ENCODE results near the gene TSPO2. TPM values are rescaled to one million over a fixed set of nuclear protein-coding genes. Genes with fewer than 3 reads are reported as not detected.

Gene TSPO2
- total and polyA plus RNA-seq, 2 donors (not counting 3 experiments of a cell fraction or from before 2014, with no cell fraction given) = not detected

DNA sequence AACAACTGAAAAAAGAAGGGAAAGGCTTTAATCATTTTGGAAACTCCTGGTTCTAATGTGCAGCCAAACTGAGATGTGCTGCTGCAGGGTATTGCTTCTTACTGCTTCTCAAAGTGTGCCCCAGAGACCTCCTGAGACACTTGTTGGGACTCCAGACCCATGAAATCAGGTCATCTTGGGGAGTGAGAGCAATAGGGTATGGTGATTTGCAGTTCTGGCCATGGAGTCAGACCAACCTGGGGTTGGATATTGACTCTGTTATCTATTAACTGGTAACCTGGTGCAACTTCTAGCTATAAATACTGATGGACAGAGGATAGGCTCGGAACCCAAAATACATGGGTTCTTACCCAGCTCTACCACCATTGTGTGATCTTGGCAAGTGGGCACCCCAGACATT is 3.8 kb downstream of the TSPO2 start:
- ChIA-PET CTCF (interaction anchor here (1.1 to 1.6 kb wide), 3 partner anchors 10 to 17 kb away, joined by 4 to 10 read pairs (median 4); no protein-coding TSS in a partner anchor), POLR2A (no interaction called here)

DNA sequence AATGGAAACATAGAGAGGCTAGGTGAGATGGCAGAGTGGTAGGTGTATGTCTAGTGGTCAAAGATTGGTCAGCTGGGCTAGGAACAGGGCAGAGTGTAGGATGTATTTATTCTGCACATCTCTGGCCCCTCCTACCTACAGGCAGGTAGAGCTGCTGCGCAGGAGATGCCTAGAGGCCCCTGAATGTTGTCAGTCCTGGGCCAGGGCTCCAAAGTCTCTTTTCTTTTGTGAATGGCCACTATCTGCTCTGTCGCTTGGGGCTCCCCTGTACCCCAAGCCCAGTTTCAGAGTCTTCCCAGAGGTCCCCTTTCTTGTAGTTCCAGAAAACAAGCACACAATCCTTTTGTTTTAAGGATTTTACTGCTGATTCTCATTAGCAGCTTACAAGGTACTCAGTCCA is 5.0 kb downstream of the TSPO2 start:
- peaks cover 7% of the 10 kb centered on the region for H3K4me1 ChIP-seq (ENCODE audit: control insufficient read depth, extremely low read depth, insufficient read depth, low read length)
- H3K9me3 ChIP-seq (replicated peaks; ENCODE audit: control insufficient read depth, insufficient read depth, low read length) = no peaks in the 10 kb centered on the region
- H3K79me2 ChIP-seq (ENCODE audit: control insufficient read depth, insufficient read depth, low read length) = no peaks in the 10 kb centered on the region
- dilution Hi-C loops (cut with MboI; ENCODE audit: extremely low pct_ligation_motif_present, low sequenced_read_pairs) (no loop called here), intact Hi-C loops (cut with micrococcal nuclease) (no loop called here)
- no peak overlapping the region for H3K4me2 ChIP-seq (ENCODE audit: insufficient read depth, low read length)
- DNase-seq (ENCODE audit: low read depth, low spot score) = no peak
- no peak overlapping the region for H3K27ac ChIP-seq (ENCODE audit: insufficient read depth, low read depth, low read length)
- no peaks in the 10 kb centered on the region for H4K20me1 ChIP-seq (replicated peaks; ENCODE audit: control insufficient read depth, extremely low read depth, insufficient read depth, low read length)
- no peak overlapping the region for H2AFZ ChIP-seq (ENCODE audit: low read depth, low read length)
- ChIA-PET POLR2A (no interaction called here), CTCF (interaction anchor here (1.1 to 1.6 kb wide), 3 partner anchors 8 to 17 kb away, joined by 3 to 10 read pairs (median 4); no protein-coding TSS in a partner anchor)
- H3K27me3 ChIP-seq (ENCODE audit: control insufficient read depth in 2 of 2, insufficient read depth in 2 of 2, low read length in 2 of 2) = peaks cover 0 to 2% of the 10 kb centered on the region in 2 experiments
- FAIRE-seq = no peak
- BruUV-seq (replicated peaks) = no TSS peak
- no peak overlapping the region for H3K9ac ChIP-seq (replicated peaks; ENCODE audit: extremely low read depth, insufficient read depth, low read length)
- TF ChIP-seq MYC (IDR thresholded peaks at IDR 0.05; ENCODE audit: low read depth, low read length) (no peak), POLR2A (IDR thresholded peaks at IDR 0.05; ENCODE audit: low read depth, low read length) (no peak), EZH2 (IDR thresholded peaks at IDR 0.05; ENCODE audit: borderline replicate concordance, low read depth, low read length, severe bottlenecking) (no peak), FOS (IDR thresholded peaks at IDR 0.05; ENCODE audit: borderline replicate concordance, insufficient read depth, low read length) (no peak), GATA2 (IDR thresholded peaks at IDR 0.05; ENCODE audit: insufficient read depth, insufficient read length, low read depth, low read length) (no peak), JUN (IDR thresholded peaks at IDR 0.05; ENCODE audit: borderline replicate concordance, insufficient read depth, insufficient read length, low read depth) (no peak), POLR2AphosphoS5 (IDR thresholded peaks at IDR 0.05; ENCODE audit: insufficient read depth, low read depth, low read length) (no peak)
- TF ChIP-seq, protein P1, sequence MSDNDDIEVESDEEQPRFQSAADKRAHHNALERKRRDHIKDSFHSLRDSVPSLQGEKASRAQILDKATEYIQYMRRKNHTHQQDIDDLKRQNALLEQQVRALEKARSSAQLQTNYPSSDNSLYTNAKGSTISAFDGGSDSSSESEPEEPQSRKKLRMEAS (IDR thresholded peaks at IDR 0.05; ENCODE audit: insufficient read depth, insufficient read length) = no peak
- TF ChIP-seq, protein P2, sequence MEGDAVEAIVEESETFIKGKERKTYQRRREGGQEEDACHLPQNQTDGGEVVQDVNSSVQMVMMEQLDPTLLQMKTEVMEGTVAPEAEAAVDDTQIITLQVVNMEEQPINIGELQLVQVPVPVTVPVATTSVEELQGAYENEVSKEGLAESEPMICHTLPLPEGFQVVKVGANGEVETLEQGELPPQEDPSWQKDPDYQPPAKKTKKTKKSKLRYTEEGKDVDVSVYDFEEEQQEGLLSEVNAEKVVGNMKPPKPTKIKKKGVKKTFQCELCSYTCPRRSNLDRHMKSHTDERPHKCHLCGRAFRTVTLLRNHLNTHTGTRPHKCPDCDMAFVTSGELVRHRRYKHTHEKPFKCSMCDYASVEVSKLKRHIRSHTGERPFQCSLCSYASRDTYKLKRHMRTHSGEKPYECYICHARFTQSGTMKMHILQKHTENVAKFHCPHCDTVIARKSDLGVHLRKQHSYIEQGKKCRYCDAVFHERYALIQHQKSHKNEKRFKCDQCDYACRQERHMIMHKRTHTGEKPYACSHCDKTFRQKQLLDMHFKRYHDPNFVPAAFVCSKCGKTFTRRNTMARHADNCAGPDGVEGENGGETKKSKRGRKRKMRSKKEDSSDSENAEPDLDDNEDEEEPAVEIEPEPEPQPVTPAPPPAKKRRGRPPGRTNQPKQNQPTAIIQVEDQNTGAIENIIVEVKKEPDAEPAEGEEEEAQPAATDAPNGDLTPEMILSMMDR (IDR thresholded peaks at IDR 0.05; ENCODE audit: extremely low read depth in 1 of 2, insufficient read depth in 1 of 2, low read depth in 1 of 2, low read length in 2 of 2) = no peak
- no peaks in the 10 kb centered on the region for H3K9me1 ChIP-seq (replicated peaks; ENCODE audit: control insufficient read depth, extremely low read depth, insufficient read depth, low read length)
- no peak overlapping the region for H3K4me3 ChIP-seq (replicated peaks in 1 of 3; ENCODE audit: insufficient read depth in 1 of 3, low read depth in 1 of 3, low read length in 3 of 3)
- H3K36me3 ChIP-seq (ENCODE audit: control insufficient read depth in 2 of 2, extremely low read depth in 1 of 2, insufficient read depth in 2 of 2, low read length in 2 of 2) = no peaks in the 10 kb centered on the region

More for the DNA sequence above, 3.8 kb downstream of the TSPO2 start:
- intact Hi-C loops (cut with micrococcal nuclease) (no loop called here), dilution Hi-C loops (cut with MboI; ENCODE audit: extremely low pct_ligation_motif_present, low sequenced_read_pairs) (no loop called here)
- BruUV-seq (replicated peaks) = no TSS peak
- H3K27ac ChIP-seq (ENCODE audit: insufficient read depth, low read depth, low read length) = no peak overlapping the region
- H3K4me3 ChIP-seq (replicated peaks in 1 of 3; ENCODE audit: insufficient read depth in 1 of 3, low read depth in 1 of 3, low read length in 3 of 3) = no peak overlapping the region
- DNase-seq (ENCODE audit: low read depth, low spot score) = no peak
- H4K20me1 ChIP-seq (replicated peaks; ENCODE audit: control insufficient read depth, extremely low read depth, insufficient read depth, low read length) = no peaks in the 10 kb centered on the region
- H3K9me3 ChIP-seq (replicated peaks; ENCODE audit: control insufficient read depth, insufficient read depth, low read length) = no peaks in the 10 kb centered on the region
- H3K79me2 ChIP-seq (ENCODE audit: control insufficient read depth, insufficient read depth, low read length) = no peaks in the 10 kb centered on the region
- H3K36me3 ChIP-seq (ENCODE audit: control insufficient read depth in 2 of 2, extremely low read depth in 1 of 2, insufficient read depth in 2 of 2, low read length in 2 of 2) = no peaks in the 10 kb centered on the region
- peaks cover 0 to 2% of the 10 kb centered on the region in 2 experiments for H3K27me3 ChIP-seq (ENCODE audit: control insufficient read depth in 2 of 2, insufficient read depth in 2 of 2, low read length in 2 of 2)
- no peak overlapping the region for H2AFZ ChIP-seq (ENCODE audit: low read depth, low read length)
- no peak overlapping the region for H3K4me2 ChIP-seq (ENCODE audit: insufficient read depth, low read length)
- H3K9me1 ChIP-seq (replicated peaks; ENCODE audit: control insufficient read depth, extremely low read depth, insufficient read depth, low read length) = no peaks in the 10 kb centered on the region
- FAIRE-seq = no peak
- peaks cover 2% of the 10 kb centered on the region for H3K4me1 ChIP-seq (ENCODE audit: control insufficient read depth, extremely low read depth, insufficient read depth, low read length)
- TF ChIP-seq FOS (IDR thresholded peaks at IDR 0.05; ENCODE audit: borderline replicate concordance, insufficient read depth, low read length) (no peak), EZH2 (IDR thresholded peaks at IDR 0.05; ENCODE audit: borderline replicate concordance, low read depth, low read length, severe bottlenecking) (no peak), JUN (IDR thresholded peaks at IDR 0.05; ENCODE audit: borderline replicate concordance, insufficient read depth, insufficient read length, low read depth) (no peak), POLR2A (IDR thresholded peaks at IDR 0.05; ENCODE audit: low read depth, low read length) (no peak), POLR2AphosphoS5 (IDR thresholded peaks at IDR 0.05; ENCODE audit: insufficient read depth, low read depth, low read length) (no peak)
- TF ChIP-seq, protein P1 (IDR thresholded peaks at IDR 0.05; ENCODE audit: insufficient read depth, insufficient read length) = no peak
- no peak overlapping the region for H3K9ac ChIP-seq (replicated peaks; ENCODE audit: extremely low read depth, insufficient read depth, low read length)
